Psoas muscle (tissue), 8 donors: Measurements from ENCODE around the gene ZNF236. TPM values are rescaled to one million over a fixed set of nuclear protein-coding genes. Genes with fewer than 3 reads are reported as not detected.

Source experiments
- ATAC-seq, 4 donors: fragments of 200-7000 bp; cut with Tn5 transposase; one replicate each; pipeline ENCODE4 v1.9.1; 2020; ENCODE audit warnings: moderate library complexity in 3 of 4, mild to moderate bottlenecking in 2 of 4
- DNase-seq, 2 donors: peaks; one replicate each; pipeline ENCODE4 v3.0.0-alpha.2; 2020
- H3K27ac ChIP-seq: fragments of 200-600 bp; one replicate; pipeline ENCODE4 v1.8.0; 2022
- H3K27me3 ChIP-seq, 3 donors: fragments of 200-600 bp in 1 of 3; one replicate each; pipeline versions ENCODE4 v1.6.1 to v1.8.0; 2013 to 2022; ENCODE audit warnings: low read length in 2 of 3, mild to moderate bottlenecking in 2 of 3, moderate library complexity in 1 of 3; ENCODE audit not compliant: insufficient read depth in 3 of 3
- H3K36me3 ChIP-seq, 2 donors: fragments of 200-600 bp in 1 of 2; one replicate each; pipeline versions ENCODE4 v1.6.1 to v1.8.0; 2013 to 2022; ENCODE audit warnings: low read depth in 1 of 2, mild to moderate bottlenecking in 1 of 2, moderate library complexity in 1 of 2; ENCODE audit not compliant: insufficient read depth in 1 of 2
- H3K4me1 ChIP-seq: fragments of 200-600 bp; one replicate; pipeline ENCODE4 v1.8.0; 2022
- H3K4me3 ChIP-seq: fragments of 200-600 bp; one replicate; pipeline ENCODE4 v1.8.0; 2022; ENCODE audit warnings: mild to moderate bottlenecking
- H3K9me3 ChIP-seq: fragments of 200-600 bp; one replicate; pipeline ENCODE4 v1.8.0; 2022
- WGBS, 3 donors: extraction: QIAGEN DNeasy Blood & Tissue Kit; methylation state at CpG; one replicate each; pipeline versions ENCODE4 v1.1.6 to v1.1.7; 2013; 5-methylcytosine and 5-hydroxymethylcytosine counted together
- intact Hi-C, 2 donors: fragments of 100-400 bp; cut with DNase I; formaldehyde crosslinking; loops; one replicate each; pipeline versions ENCODE4 v1.11.0 to v1.14.2; 2022
- polyA plus RNA-seq, 3 donors: library from polyadenylated mRNA; stranded (reverse); fragments of 200-250 nt; gene quantifications; one replicate each; pipeline ENCODE4 v1.2.3, GENCODE V29; 2013
- total RNA-seq, 4 donors: library from RNA; stranded (reverse); fragmentation: NEBNext Ultra II Directional in 2 of 4; extraction: Animal tissue kit (Norgen Biotek cat#: 25700) in 2 of 4; gene quantifications; one replicate each; pipeline versions ENCODE4 v1.2.1 to v1.2.4, GENCODE V29; 2021 to 2023
- TF ChIP-seq, protein P1 (sequence below): fragments of 200-600 bp; IDR thresholded peaks from one replicate; pipeline ENCODE4 v1.8.0; 2022; ENCODE audit warnings: antibody characterized with exemption
- donor health status: healthy with polysubstance abuse.
- donor health status: DM: no; HTN: no; CAD: no; lungs with moderate emphysema.
- donor health status: Bipolar disorder and iron deficiency.
- donor health status: healthy.
- donor health status: DM: yes; HTN: yes; CAD: no.
- donor health status: DM: no; HTN: no; CAD: no.
- donor health status: DM: no; HTN: no; CAD: no.
- donor health status: DM: yes; HTN: yes; CAD: no.

The ZNF236 gene
- total and polyA plus RNA-seq, 7 donors, result 0.76 to 9.4 (median 7.5) TPM

DNA sequence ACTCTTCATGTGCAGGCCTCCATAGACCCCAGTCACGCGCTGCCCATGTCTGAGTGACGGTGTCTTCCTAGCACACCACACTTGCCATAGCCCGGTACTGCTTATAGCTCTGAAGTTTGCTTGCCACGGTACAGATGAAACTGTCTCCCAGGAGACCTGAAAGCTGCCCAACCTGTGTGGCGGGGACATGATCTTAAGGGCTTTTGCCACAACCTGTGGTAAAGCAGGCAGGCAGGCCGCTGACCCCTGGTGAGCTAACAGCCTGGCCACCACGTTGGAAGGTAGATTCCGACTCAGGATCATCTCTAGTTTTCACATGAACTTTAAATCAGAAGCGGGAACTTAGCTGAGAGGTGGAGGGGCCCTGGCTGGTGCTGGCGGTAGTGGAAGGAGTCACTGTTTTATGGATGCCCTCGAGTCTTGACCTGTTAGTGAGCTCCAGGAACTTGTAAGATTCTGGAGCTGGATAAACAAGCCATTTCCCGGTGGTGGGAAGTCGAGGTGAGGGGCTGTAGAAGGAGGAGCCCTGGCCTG lies 153.3 kb downstream of the ZNF236 start:
- no peak overlapping the region for H3K27ac ChIP-seq
- no peaks in the 10 kb centered on the region for H3K9me3 ChIP-seq
- DNase-seq, result no peak
- H3K36me3 ChIP-seq, result peaks cover 0 to 15% of the 10 kb centered on the region in 2 donors
- H3K4me1 ChIP-seq, result peaks cover 15% of the 10 kb centered on the region
- intact Hi-C loops, result no loop called here
- TF ChIP-seq, protein P1, sequence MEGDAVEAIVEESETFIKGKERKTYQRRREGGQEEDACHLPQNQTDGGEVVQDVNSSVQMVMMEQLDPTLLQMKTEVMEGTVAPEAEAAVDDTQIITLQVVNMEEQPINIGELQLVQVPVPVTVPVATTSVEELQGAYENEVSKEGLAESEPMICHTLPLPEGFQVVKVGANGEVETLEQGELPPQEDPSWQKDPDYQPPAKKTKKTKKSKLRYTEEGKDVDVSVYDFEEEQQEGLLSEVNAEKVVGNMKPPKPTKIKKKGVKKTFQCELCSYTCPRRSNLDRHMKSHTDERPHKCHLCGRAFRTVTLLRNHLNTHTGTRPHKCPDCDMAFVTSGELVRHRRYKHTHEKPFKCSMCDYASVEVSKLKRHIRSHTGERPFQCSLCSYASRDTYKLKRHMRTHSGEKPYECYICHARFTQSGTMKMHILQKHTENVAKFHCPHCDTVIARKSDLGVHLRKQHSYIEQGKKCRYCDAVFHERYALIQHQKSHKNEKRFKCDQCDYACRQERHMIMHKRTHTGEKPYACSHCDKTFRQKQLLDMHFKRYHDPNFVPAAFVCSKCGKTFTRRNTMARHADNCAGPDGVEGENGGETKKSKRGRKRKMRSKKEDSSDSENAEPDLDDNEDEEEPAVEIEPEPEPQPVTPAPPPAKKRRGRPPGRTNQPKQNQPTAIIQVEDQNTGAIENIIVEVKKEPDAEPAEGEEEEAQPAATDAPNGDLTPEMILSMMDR, result no peak
- no peaks in the 10 kb centered on the region for H3K27me3 ChIP-seq
- WGBS, 3 donors, result 88 to 89% (median 89%) methylated on average over 14 of the region's 14 CpGs
- H3K4me3 ChIP-seq, result no peak overlapping the region
- ATAC-seq, result no peak

DNA sequence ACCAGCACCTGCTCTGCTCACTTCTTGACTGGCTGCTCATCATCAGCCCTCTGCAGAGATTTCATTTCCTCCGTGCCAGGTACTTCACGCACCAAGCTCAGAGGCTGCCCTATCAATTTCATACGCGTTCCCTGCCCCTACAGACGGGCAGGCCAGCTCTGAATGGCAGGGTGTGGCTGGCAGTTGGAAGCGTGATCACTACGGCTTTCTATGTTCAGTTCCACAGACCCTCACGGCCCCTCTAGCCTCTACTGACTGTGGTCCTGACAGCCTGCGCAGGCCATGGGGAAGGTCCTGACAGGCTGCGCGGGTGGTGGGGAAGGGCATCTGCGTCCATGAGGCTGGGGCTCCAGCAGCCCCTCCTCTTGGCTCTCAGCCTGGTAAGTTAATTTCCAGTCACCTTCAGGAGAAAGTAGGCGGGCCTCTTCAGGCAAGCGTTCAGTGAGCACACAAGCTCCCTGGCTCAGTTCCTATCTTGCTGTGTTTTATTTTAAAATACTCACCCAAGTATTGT lies 154.8 kb downstream of the ZNF236 start:
- 25 to 28% (median 28%) methylated on average over 14 of the region's 14 CpGs for WGBS, 3 donors

DNA sequence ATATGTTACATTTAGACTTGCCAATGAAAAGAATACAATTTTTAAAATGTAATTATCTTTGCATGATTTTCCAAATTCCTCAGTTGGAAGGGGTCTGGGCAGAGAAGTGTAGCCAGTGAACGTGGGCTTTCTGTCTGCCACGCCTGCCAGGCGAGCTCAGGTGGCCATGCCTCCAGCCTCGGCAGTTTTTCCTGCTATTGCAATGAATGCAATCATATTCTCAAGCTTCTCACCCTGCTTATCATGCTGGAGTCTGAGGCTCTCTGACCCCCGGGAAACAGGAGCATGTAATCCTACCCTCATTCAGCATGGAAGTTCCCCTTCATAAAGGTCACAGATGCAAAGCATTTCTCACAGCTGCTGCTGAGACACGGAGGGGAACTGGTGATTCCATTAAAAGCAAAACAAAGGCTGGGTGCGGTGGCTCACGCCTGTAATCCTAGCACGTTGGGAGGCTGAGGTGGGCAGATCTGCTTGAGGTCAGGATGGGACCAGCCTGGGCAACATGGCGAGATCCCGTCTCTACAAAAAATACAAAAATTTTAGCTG lies 155.4 kb downstream of the ZNF236 start:
- intact Hi-C loops, result no loop called here
- peaks cover 15% of the 10 kb centered on the region for H3K4me1 ChIP-seq
- no peak for DNase-seq
- 31 to 34% (median 33%) methylated on average over 11 of the region's 11 CpGs for WGBS, 3 donors
- no peaks in the 10 kb centered on the region for H3K27me3 ChIP-seq
- no peak overlapping the region for H3K4me3 ChIP-seq
- peak overlapping the region; percentile 61 for H3K27ac ChIP-seq
- H3K9me3 ChIP-seq, result no peaks in the 10 kb centered on the region
- H3K36me3 ChIP-seq, result peaks cover 0 to 26% of the 10 kb centered on the region in 2 donors
- TF ChIP-seq, protein P1, result no peak
- ATAC-seq, result peak in 3 of 4 donors; percentile 7 to 35 (median 8)

More for the DNA sequence above, 154.8 kb downstream of the ZNF236 start:
- peak; percentile 59 to 83 (median 82) for ATAC-seq
- TF ChIP-seq, protein P1, result no peak
- Histone ChIP-seq H3K4me1 (peaks cover 15% of the 10 kb centered on the region), H3K27me3 (no peaks in the 10 kb centered on the region), H3K36me3 (peaks cover 0 to 26% of the 10 kb centered on the region in 2 donors), H3K27ac (peak overlapping the region; percentile 61), H3K4me3 (peak overlapping the region; percentile 31), H3K9me3 (no peaks in the 10 kb centered on the region)
- DNase-seq, result no peak
- intact Hi-C loops, result no loop called here

DNA sequence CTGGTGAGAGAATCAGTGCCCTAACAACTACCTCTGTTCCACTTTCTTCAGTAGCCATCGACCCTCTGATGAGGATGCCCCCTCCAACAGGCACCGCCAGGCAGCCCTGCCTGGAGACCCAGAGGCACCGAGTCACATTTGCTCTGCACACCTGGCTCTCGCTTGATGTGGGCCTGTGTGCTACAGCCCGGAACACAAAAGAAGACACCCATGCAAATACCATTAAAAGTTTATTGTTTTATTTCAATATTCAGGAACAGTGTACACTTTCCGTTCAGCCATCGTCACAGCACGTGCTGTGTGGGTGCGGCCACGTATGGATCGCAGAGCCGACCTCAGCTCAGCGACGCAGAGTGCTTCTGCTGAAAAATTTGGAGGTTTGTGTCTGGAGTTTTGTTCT lies 156.3 kb downstream of the ZNF236 start:
- 88 to 95% (median 90%) methylated on average over 14 of the region's 14 CpGs for WGBS, 3 donors
- TF ChIP-seq, protein P1, result no peak
- no peaks in the 10 kb centered on the region for H3K9me3 ChIP-seq
- ATAC-seq (no peak), DNase-seq (no peak)
- H3K4me1 ChIP-seq, result peaks cover 15% of the 10 kb centered on the region
- H3K36me3 ChIP-seq, result peaks cover 0 to 26% of the 10 kb centered on the region in 2 donors
- H3K4me3 ChIP-seq, result no peak overlapping the region
- H3K27me3 ChIP-seq, result no peaks in the 10 kb centered on the region
- intact Hi-C loops, result no loop called here
- H3K27ac ChIP-seq, result no peak overlapping the region
